Neural cell (in vitro differentiated cells): ENCODE measurements around the gene SLC25A25. TPM values are rescaled to one million over a fixed set of nuclear protein-coding genes. Genes with fewer than 3 reads are reported as not detected.

ENCODE experiments used
- H2AFZ ChIP-seq: fragments of 200-600, 300-800 bp; sonication (generic), shearing (Covaris generic); 2 replicates; pipeline ENCODE4 v1.6.0; 2014; ENCODE audit warnings: low read depth, mild to moderate bottlenecking, antibody characterized with exemption, low read length, moderate library complexity
- H3F3A ChIP-seq: fragments of 200-600 bp; shearing (Covaris generic); 2 replicates; pipeline ENCODE4 v1.6.1; 2016; ENCODE audit warnings: mild to moderate bottlenecking, moderate library complexity, mixed read lengths, antibody characterized with exemption, low read length; ENCODE audit not compliant: insufficient read depth, poor library complexity, severe bottlenecking
- H3K27ac ChIP-seq: fragments of 200-600, 300-800 bp; sonication (generic), shearing (Covaris generic); 2 replicates; pipeline ENCODE4 v1.5.1; 2014; ENCODE audit warnings: mild to moderate bottlenecking, low read length, moderate library complexity
- H3K27me3 ChIP-seq: fragments of 300-800, 200-600 bp; sonication (generic), shearing (Covaris generic); 2 replicates; pipeline ENCODE4 v1.6.0; 2014; ENCODE audit warnings: mild to moderate bottlenecking, low read depth, low read length, moderate library complexity; ENCODE audit not compliant: insufficient read depth
- H3K36me3 ChIP-seq: fragments of 300-800, 200-600 bp; sonication (generic), shearing (Covaris generic); 2 replicates; pipeline ENCODE4 v1.5.1; 2014; ENCODE audit warnings: mild to moderate bottlenecking, antibody characterized with exemption, low read length, moderate library complexity; ENCODE audit not compliant: insufficient read depth
- H3K4me2 ChIP-seq: fragments of 300-800, 200-600 bp; sonication (generic), shearing (Covaris generic); 2 replicates; pipeline ENCODE4 v1.6.0; 2014; ENCODE audit warnings: mild to moderate bottlenecking, low read length
- H3K4me3 ChIP-seq: fragments of 300-800, 200-600 bp; sonication (generic), shearing (Covaris generic); 2 replicates; pipeline ENCODE4 v1.5.1; 2014; ENCODE audit warnings: mild to moderate bottlenecking, low read length, moderate library complexity
- H3K79me2 ChIP-seq: fragments of 200-600 bp; shearing (Covaris generic); replicated peaks from 2 replicates; pipeline ENCODE4 v1.6.0; 2014; ENCODE audit warnings: mild to moderate bottlenecking, low read length, moderate library complexity; ENCODE audit not compliant: insufficient read depth
- H3K9ac ChIP-seq: fragments of 300-800, 200-600 bp; sonication (generic), shearing (Covaris generic); 2 replicates; pipeline ENCODE4 v1.6.1; 2016; ENCODE audit warnings: mild to moderate bottlenecking, low read length, mixed read lengths
- H3K9me2 ChIP-seq: fragments of 200-600 bp; shearing (Covaris generic); 2 replicates; pipeline ENCODE4 v1.6.1; 2016; ENCODE audit warnings: mild to moderate bottlenecking, low read length, mixed read lengths; ENCODE audit not compliant: insufficient read depth
- H3K9me3 ChIP-seq: fragments of 200-600, 300-800 bp; sonication (generic), shearing (Covaris generic); 2 replicates; pipeline ENCODE4 v1.6.1; 2016; ENCODE audit warnings: mild to moderate bottlenecking, mixed run types, low read length, moderate library complexity, mixed read lengths
- H4K20me1 ChIP-seq: fragments of 200-600 bp; shearing (Covaris generic); 2 replicates; pipeline ENCODE4 v1.6.1; 2016; ENCODE audit warnings: mild to moderate bottlenecking, mixed run types; ENCODE audit not compliant: insufficient read depth
- CTCF ChIP-seq: fragments of 450-650 bp; IDR thresholded peaks from 2 replicates; pipeline ENCODE4 v1.5.1; 2014; ENCODE audit warnings: antibody characterized with exemption, mild to moderate bottlenecking, moderate library complexity; ENCODE audit not compliant: poor library complexity, severe bottlenecking
- EP300 ChIP-seq: fragments of 450-650 bp; conservative IDR thresholded peaks from 2 replicates; pipeline ENCODE4 v1.6.1; 2014; ENCODE audit warnings: antibody characterized with exemption, mild to moderate bottlenecking, moderate library complexity; ENCODE audit not compliant: poor library complexity, severe bottlenecking
- EZH2 ChIP-seq: fragments of 200-600, 300-800 bp; shearing (Covaris generic), sonication (generic); IDR thresholded peaks from 2 replicates; pipeline ENCODE4 v1.6.1; 2014; ENCODE audit warnings: antibody characterized with exemption, low read length, borderline replicate concordance, mild to moderate bottlenecking; ENCODE audit not compliant: insufficient read depth, poor library complexity, severe bottlenecking
- MXI1 ChIP-seq: fragments of 450-650 bp; conservative IDR thresholded peaks from 2 replicates; pipeline ENCODE4 v1.6.1; 2014; ENCODE audit warnings: antibody characterized with exemption, mild to moderate bottlenecking; ENCODE audit not compliant: poor library complexity, severe bottlenecking
- POLR2AphosphoS5 ChIP-seq: IDR thresholded peaks from 2 replicates; pipeline ENCODE4 v1.6.1; 2012
- RAD21 ChIP-seq: fragments of 450-650 bp; conservative IDR thresholded peaks from 2 replicates; pipeline ENCODE4 v1.6.1; 2014; ENCODE audit warnings: antibody characterized with exemption, mild to moderate bottlenecking, moderate library complexity
- REST ChIP-seq: IDR thresholded peaks from 2 replicates; pipeline ENCODE4 v1.6.1; 2012; ENCODE audit warnings: borderline replicate concordance
- SMC3 ChIP-seq: fragments of 450-650 bp; conservative IDR thresholded peaks from 2 replicates; pipeline ENCODE4 v1.6.1; 2014; ENCODE audit warnings: antibody characterized with exemption, mild to moderate bottlenecking, moderate library complexity; ENCODE audit not compliant: poor library complexity
- TAF1 ChIP-seq: IDR thresholded peaks from 2 replicates; pipeline ENCODE4 v1.6.1; 2012; ENCODE audit warnings: low read depth
- polyA plus RNA-seq: library from polyadenylated mRNA; depleted of rRNA; stranded (reverse); fragments of >200 nt; gene quantifications from 2 replicates; pipeline ENCODE4 v1.2.3, GENCODE V29; 2014

Gene SLC25A25
- polyA plus RNA-seq, 1 donor from 2014 or later: 43.7 TPM

- Histone ChIP-seq H2AFZ (no peak overlapping the region), H3K4me3 (no peak overlapping the region), H3K36me3 (no peaks in the 10 kb centered on the region), H3K27ac (no peak overlapping the region), H3K4me2 (no peak overlapping the region), H4K20me1 (no peaks in the 10 kb centered on the region), H3K79me2 (no peaks in the 10 kb centered on the region), H3F3A (no peaks in the 10 kb centered on the region), H3K9me3 (no peaks in the 10 kb centered on the region), H3K9ac (no peak overlapping the region), H3K27me3 (no peaks in the 10 kb centered on the region), H3K9me2 (no peaks in the 10 kb centered on the region)
- TF ChIP-seq REST (no peak), EP300 (no peak), POLR2AphosphoS5 (no peak), TAF1 (no peak)
These were observed 77.9 kb downstream of the SLC25A25 start for GRCh38 chr9:128145951-128146351.

GRCh38 chr9:128146591-128147120 lies 78.6 kb downstream of the SLC25A25 start:
- Histone ChIP-seq H4K20me1 (no peaks in the 10 kb centered on the region), H3K9me3 (no peaks in the 10 kb centered on the region), H3K4me2 (no peak overlapping the region), H3F3A (no peaks in the 10 kb centered on the region), H2AFZ (no peak overlapping the region), H3K27ac (no peak overlapping the region), H3K9ac (no peak overlapping the region), H3K36me3 (no peaks in the 10 kb centered on the region), H3K79me2 (no peaks in the 10 kb centered on the region), H3K4me3 (no peak overlapping the region), H3K27me3 (no peaks in the 10 kb centered on the region), H3K9me2 (no peaks in the 10 kb centered on the region)
- TF ChIP-seq TAF1 (no peak), CTCF (no peak), RAD21 (no peak), EZH2 (no peak), POLR2AphosphoS5 (no peak), EP300 (no peak), SMC3 (no peak), MXI1 (no peak), REST (no peak)
